HG02588 (cell line): ENCODE measurements around the gene ZNF691.
"Not testable (repeated sequence)": the region's sequence is repeated elsewhere in the genome, so short reads cannot be mapped to it uniquely, and the experiment has no call there.

ENCODE experiments used
- ATAC-seq: cut with Tn5 transposase; IDR thresholded peaks from one replicate; pipeline ENCODE4 v1.9.1; 2021; ENCODE audit warnings: mild to moderate bottlenecking, moderate library complexity; ENCODE audit not compliant: unreplicated experiment

Gene ZNF691

DNA sequence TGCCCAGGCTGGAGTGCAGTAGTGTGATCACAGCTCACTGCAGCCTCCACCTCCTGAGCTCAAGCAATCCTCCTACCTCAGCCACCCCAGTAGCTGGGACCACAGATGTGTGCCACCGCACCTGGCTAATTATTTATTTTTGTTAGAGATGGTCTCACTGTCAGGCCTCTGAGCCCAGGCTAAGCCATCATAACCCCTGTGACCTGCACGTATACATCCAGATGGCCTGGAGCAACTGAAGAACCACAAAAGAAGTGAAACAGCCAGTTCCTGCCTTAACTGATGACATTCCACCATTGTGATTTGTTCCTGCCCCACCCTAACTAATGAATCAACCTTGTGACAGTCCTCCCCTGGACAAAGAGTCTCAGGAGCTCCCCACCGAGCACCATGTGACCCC, 10.1 kb downstream of the ZNF691 start:
- not testable (repeated sequence) for ATAC-seq

- ATAC-seq: not testable (repeated sequence)
Observed at GRCh38 chr1:42859366-42859765, 13.0 kb downstream of the ZNF691 start.

- ATAC-seq: no peak
Observed at GRCh38 chr1:42860339-42861013, 14.1 kb downstream of the ZNF691 start.

DNA sequence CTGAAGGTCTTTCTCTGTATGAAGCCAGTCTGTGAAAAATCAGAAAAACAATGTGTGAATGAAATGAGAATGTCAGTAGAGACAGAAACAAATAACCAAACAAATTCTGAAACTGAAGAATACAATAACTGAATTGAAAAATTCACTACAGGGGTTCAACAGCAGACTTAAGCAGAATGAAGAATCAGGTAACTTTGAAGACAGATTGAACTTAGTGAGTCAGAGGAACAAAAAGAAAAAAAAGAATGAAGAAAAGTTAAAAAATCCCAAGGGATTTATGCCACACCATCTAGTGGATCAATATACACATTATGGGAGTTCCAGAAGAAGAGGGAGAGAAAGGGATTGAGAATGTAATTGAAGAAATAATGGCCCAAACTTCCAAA, 14.6 kb downstream of the ZNF691 start:
- ATAC-seq: no peak

- ATAC-seq: no peak
Observed at GRCh38 chr1:42866549-42866948, 20.1 kb downstream of the ZNF691 start.

GRCh38 chr1:42868466-42868865, 22.1 kb downstream of the ZNF691 start:
- ATAC-seq: not testable (repeated sequence)

DNA sequence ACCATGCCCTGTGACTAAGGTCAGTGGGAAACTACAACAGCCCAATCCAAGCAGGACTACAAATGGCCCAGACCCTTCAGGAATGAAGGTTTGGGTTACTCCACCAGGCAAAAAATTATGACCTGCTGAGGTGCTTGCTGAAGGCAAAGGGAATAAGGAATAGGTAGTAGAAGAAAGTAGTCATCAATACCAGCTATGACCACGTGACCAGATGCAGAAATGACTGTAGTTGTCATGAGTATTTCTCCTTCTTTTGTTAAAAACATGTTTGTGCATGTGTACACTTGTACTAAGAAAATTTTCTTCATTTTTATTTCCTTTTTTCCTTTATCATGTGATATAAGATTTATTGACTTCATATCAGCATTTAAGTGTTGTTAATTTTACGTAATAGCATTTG, 22.8 kb downstream of the ZNF691 start:
- not testable (repeated sequence) for ATAC-seq

- ATAC-seq: not testable (repeated sequence)
Observed at GRCh38 chr1:42869751-42870150, 23.3 kb downstream of the ZNF691 start.

DNA sequence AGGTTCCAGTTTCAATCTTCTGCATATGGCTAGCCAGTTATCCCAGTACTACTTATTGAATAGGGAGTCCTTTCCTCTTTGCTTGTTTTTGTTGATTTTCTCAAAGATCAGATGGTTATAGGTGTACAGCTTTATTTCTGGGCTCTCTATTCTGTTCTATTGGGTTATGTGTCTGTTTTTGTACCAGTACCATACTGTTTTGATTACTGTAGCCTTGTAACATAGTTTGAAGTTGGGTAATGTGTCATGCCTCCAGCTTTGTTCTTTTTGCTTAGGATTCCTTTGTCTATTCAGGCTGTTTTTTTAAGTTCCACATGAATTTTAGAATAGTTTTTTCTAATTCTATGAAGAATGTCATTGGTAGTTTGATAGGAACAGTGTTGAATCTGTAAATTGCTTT, 26.7 kb downstream of the ZNF691 start:
- ATAC-seq: not testable (repeated sequence)

DNA sequence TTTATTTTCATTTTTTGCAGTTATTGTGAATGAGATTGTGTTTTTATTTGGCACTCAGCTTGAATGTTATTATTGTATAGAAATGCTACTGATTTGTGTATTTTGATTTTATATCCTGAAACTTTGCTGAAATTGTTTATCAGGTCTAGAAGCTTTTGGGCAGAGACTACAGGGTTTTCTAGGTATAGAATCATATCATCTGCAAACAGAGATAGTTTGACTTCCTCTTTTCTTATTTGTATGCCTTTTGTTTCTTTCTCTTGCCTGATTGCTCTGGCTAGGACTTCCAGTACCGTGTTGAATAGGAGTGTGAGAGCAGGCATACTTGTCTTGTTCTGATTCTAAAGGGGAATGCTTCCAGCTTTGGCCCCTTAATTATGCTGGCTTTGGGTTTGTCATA, 27.3 kb downstream of the ZNF691 start:
- ATAC-seq: no peak

GRCh38 chr1:42876009-42876408, 29.6 kb downstream of the ZNF691 start:
- no peak for ATAC-seq

DNA sequence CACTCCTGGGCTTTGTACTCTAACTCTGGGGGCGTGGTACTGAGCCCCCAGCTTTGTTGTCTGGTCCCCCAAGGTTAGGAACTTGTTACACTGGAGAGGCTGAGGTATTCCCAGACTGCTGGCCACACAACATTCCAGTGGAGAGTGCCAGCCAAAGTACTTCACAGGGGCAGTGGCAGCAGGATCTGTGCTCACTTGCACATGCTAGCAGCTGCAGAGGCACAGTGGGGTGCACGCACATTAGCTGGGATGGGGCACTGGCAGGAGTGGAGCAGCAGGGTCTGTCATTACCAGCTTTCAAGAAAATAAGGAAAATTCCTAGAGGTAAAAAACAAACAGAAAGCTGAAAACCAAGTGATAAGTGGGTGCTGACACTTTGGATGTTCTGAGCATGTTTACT, 31.0 kb downstream of the ZNF691 start:
- ATAC-seq: no peak

DNA sequence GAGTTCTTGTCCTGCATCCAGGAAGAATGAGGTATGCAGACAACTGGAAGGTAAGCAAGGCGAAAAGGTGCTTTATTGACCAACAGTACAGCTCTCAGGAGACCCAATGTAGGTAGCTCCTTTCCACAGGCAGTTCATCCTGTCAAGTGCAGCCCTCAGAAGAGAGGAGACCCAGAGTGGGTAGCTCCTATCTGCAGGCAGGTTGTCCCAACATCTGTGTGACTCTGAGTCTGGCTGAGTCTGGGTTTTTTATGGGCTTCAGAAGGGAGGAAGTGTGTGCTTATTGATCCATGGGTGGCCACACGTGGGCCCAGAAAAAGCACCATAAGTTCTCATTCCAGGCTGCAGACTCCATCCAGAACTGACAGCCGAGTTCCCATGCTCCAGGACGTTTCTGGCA, 34.0 kb downstream of the ZNF691 start:
- no peak for ATAC-seq

- ATAC-seq: no peak
Observed at GRCh38 chr1:42886046-42886739, 39.8 kb downstream of the ZNF691 start.

DNA sequence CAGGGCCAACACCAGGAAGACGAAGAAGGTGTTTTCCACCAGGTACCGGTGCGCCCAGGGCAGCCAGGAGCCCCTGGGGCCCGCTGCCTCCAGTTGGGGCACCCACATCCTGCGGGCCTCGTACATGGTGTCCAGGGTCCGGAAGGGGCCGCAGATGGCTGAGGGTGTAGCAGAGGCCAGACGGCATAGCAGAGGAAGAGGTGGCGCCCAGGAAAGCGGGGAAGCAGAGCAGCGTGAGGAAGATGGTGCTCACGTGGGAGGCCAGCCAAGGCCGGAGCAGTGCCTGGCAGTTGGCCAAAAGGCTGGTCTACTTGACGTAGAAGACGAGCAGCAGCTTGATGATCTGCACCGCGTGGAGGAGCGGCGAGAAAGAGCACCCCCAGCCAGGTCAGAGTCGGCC, 40.4 kb downstream of the ZNF691 start:
- ATAC-seq: no peak

GRCh38 chr1:42887366-42887765, 41.0 kb downstream of the ZNF691 start:
- no peak for ATAC-seq

GRCh38 chr1:42888013-42888633, 41.7 kb downstream of the ZNF691 start:
- no peak for ATAC-seq

- no peak for ATAC-seq
Observed at GRCh38 chr1:42889264-42889663, 42.9 kb downstream of the ZNF691 start.

- ATAC-seq: no peak
Observed at GRCh38 chr1:42891465-42892138, 45.2 kb downstream of the ZNF691 start.

- not testable (repeated sequence) for ATAC-seq
Observed at GRCh38 chr1:42899960-42900359, 53.5 kb downstream of the ZNF691 start.
